ENCODE data around the gene RYR2.

GRCh38 chr1:237012361-237012760 lies 29.6 kb upstream of the RYR2 start:
- TF ChIP-seq CTCF (IDR thresholded peaks at IDR 0.05): no peak
- no peak for TF ChIP-seq POLR2AphosphoS5 (IDR thresholded peaks at IDR 0.05)

Measured in breast epithelium (tissue), 3 donors.